ENCODE measurements around the gene ASH1L. TPM values are rescaled to one million over a fixed set of nuclear protein-coding genes. Genes with fewer than 3 reads are reported as not detected.
"Not testable (repeated sequence)": the region's sequence is repeated elsewhere in the genome, so short reads cannot be mapped to it uniquely, and the experiment has no call there.

Gene ASH1L
- total RNA-seq, 4 donors from 2014 or later, result 55.6 to 81.3 (median 75.0) TPM

GRCh38 chr1:155437405-155437804, 125.2 kb downstream of the ASH1L start:
- 91 to 97% methylated on average over 4 of the region's 4 CpGs for WGBS, 2 donors (ENCODE audit: low coverage in 1 of 2)
- H3K36me3 ChIP-seq, result peaks cover 0 to 53% of the 10 kb centered on the region in 2 donors
- TF ChIP-seq EP300 (IDR thresholded peaks at IDR 0.05), result no peak
- TF ChIP-seq POLR2AphosphoS5 (IDR thresholded peaks at IDR 0.05), result no peak
- TF ChIP-seq POLR2A (IDR thresholded peaks at IDR 0.05), result no peak
- no peak for TF ChIP-seq CTCF (IDR thresholded peaks at IDR 0.05)
- H3K4me3 ChIP-seq, result no peak overlapping the region
- no peaks in the 10 kb centered on the region for H3K27me3 ChIP-seq
- H3K27ac ChIP-seq, result no peak overlapping the region
- no peaks in the 10 kb centered on the region for H3K9me3 ChIP-seq
- no peak for ATAC-seq
- H3K4me1 ChIP-seq, result no peaks in the 10 kb centered on the region

GRCh38 chr1:155433831-155434389, 128.7 kb downstream of the ASH1L start:
- H3K36me3 ChIP-seq, result peaks cover 0 to 70% of the 10 kb centered on the region in 2 donors
- H3K4me1 ChIP-seq, ATAC-seq, H3K9me3 ChIP-seq, H3K27ac ChIP-seq, H3K27me3 ChIP-seq, H3K4me3 ChIP-seq: not testable (repeated sequence)
- WGBS, 2 donors (ENCODE audit: low coverage in 1 of 2), result 86 to 92% methylated on average over 5 to 8 of the region's 14 CpGs

GRCh38 chr1:155433128-155433830, 129.3 kb downstream of the ASH1L start:
- H3K36me3 ChIP-seq, result peaks cover 0 to 69% of the 10 kb centered on the region in 2 donors
- not testable (repeated sequence) for ATAC-seq

GRCh38 chr1:155424091-155424490, 138.5 kb downstream of the ASH1L start:
- WGBS, 2 donors (ENCODE audit: low coverage in 1 of 2), result 71 to 88% methylated on average over 6 to 7 of the region's 7 CpGs
- H3K4me1 ChIP-seq, result no peaks in the 10 kb centered on the region
- no peak for ATAC-seq
- TF ChIP-seq EP300 (IDR thresholded peaks at IDR 0.05), result no peak
- no peak for TF ChIP-seq CTCF (IDR thresholded peaks at IDR 0.05)
- no peak for TF ChIP-seq POLR2A (IDR thresholded peaks at IDR 0.05)
- no peaks in the 10 kb centered on the region for H3K9me3 ChIP-seq
- H3K4me3 ChIP-seq, result no peak overlapping the region
- H3K27me3 ChIP-seq, result no peaks in the 10 kb centered on the region
- no peak overlapping the region for H3K27ac ChIP-seq
- H3K36me3 ChIP-seq, result peaks cover 0 to 23% of the 10 kb centered on the region in 2 donors

More at GRCh38 chr1:155433128-155433830, 129.3 kb downstream of the ASH1L start:
- 40 to 71% methylated on average over 1 to 8 of the region's 23 CpGs for WGBS, 2 donors (ENCODE audit: low coverage in 1 of 2)
- H3K27me3 ChIP-seq, H3K27ac ChIP-seq, H3K4me3 ChIP-seq, H3K4me1 ChIP-seq, H3K9me3 ChIP-seq: not testable (repeated sequence)

GRCh38 chr1:155420788-155421187, 141.8 kb downstream of the ASH1L start:
- no peak overlapping the region for H3K27ac ChIP-seq
- no peak for ATAC-seq
- H3K4me3 ChIP-seq, result no peak overlapping the region
- H3K9me3 ChIP-seq, result no peaks in the 10 kb centered on the region
- no peaks in the 10 kb centered on the region for H3K4me1 ChIP-seq
- no peaks in the 10 kb centered on the region for H3K27me3 ChIP-seq
- WGBS, 2 donors (ENCODE audit: low coverage in 1 of 2), result 94% methylated on average over 2 of the region's 2 CpGs; no CpG with 5 or more reads in 1 of the 2 donors
- peaks cover 0 to 23% of the 10 kb centered on the region in 2 donors for H3K36me3 ChIP-seq
- no peak for TF ChIP-seq CTCF (IDR thresholded peaks at IDR 0.05)
- TF ChIP-seq POLR2A (IDR thresholded peaks at IDR 0.05), result no peak
- no peak for TF ChIP-seq EP300 (IDR thresholded peaks at IDR 0.05)
- TF ChIP-seq POLR2AphosphoS5 (IDR thresholded peaks at IDR 0.05), result no peak

- H3K27me3 ChIP-seq, ATAC-seq, H3K27ac ChIP-seq, H3K9me3 ChIP-seq, H3K4me3 ChIP-seq, H3K4me1 ChIP-seq: not testable (repeated sequence)
- peaks cover 0 to 73% of the 10 kb centered on the region in 2 donors for H3K36me3 ChIP-seq
- WGBS, 2 donors (ENCODE audit: low coverage in 1 of 2), result 92% methylated on average over 6 of the region's 9 CpGs; no CpG with 5 or more reads in 1 of the 2 donors
Measured at GRCh38 chr1:155411840-155412239, 150.8 kb downstream of the ASH1L start.
